Activated CD4-positive, CD25-positive, alpha-beta regulatory T cell treated with anti-CD3 and anti-CD28 coated beads, Interleukin-2, amount 50 U/mL, for 24 hours (primary cell): ENCODE results near the gene SEC61B.

Source experiments
- ATAC-seq, 2 donors: fragments of 150-1000 bp; cut with Tn5 transposase; one replicate each; pipeline ENCODE4 v1.10.0; 2021; ENCODE audit warnings: mild to moderate bottlenecking in 1 of 2, moderate library complexity in 1 of 2

SEC61B gene

DNA sequence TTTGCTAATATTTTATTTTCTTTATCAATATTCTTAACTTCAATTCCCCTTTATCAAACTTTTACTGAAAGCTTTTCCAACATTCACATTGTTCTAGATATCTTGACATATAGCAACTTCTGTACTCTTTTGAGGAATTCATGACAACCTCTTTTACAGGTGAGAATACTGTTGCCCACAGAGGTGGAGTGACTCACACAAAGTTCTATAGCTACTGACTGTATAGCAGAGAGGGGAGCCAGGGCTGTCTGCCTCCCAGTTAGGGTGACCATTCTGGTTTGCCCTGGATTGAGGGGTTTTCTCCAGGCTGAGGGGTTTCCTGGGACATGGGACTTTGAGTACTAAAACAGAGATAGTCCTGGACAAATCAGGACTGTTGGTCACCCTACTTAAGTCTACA lies 16.2 kb downstream of the SEC61B start:
- peak in 1 of 2 donors; percentile 48 for ATAC-seq

DNA sequence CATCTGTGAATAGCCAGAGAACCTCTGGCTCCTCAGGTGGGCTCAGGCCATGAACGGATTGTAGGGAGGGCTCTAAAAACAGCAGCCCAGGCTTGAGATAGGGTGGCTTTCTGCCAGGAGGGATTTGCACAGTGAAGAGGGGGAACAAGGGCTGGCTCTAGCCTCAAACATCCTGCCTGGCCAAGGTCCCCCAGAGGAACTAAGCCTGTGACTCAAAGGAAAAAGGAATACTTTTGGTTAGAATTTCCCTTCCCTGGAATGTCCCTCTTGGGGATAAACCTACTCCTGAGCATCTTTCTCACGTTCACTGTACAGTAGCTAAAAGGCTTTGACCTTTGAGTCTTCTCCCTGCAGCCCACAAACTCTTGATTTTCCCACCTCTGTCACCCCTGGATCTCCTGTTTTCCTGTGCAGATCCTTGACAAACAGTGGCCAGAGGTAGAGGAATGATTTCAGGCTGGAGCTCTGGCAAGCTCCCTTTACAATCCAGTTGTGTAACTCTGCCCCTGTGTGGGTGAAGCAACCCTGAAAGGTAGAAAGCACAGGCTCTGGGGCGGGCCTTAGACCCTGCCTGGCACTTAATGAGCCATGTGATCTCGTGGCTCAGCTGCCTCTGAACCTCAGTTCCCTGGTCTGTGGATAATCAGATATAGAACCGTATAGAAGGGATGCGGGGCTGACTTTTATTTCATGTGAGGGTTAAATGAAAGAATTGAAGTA lies 17.4 kb downstream of the SEC61B start:
- no peak for ATAC-seq

- no peak for ATAC-seq
Measured at GRCh38 chr9:99241106-99241505, 19.0 kb downstream of the SEC61B start.

DNA sequence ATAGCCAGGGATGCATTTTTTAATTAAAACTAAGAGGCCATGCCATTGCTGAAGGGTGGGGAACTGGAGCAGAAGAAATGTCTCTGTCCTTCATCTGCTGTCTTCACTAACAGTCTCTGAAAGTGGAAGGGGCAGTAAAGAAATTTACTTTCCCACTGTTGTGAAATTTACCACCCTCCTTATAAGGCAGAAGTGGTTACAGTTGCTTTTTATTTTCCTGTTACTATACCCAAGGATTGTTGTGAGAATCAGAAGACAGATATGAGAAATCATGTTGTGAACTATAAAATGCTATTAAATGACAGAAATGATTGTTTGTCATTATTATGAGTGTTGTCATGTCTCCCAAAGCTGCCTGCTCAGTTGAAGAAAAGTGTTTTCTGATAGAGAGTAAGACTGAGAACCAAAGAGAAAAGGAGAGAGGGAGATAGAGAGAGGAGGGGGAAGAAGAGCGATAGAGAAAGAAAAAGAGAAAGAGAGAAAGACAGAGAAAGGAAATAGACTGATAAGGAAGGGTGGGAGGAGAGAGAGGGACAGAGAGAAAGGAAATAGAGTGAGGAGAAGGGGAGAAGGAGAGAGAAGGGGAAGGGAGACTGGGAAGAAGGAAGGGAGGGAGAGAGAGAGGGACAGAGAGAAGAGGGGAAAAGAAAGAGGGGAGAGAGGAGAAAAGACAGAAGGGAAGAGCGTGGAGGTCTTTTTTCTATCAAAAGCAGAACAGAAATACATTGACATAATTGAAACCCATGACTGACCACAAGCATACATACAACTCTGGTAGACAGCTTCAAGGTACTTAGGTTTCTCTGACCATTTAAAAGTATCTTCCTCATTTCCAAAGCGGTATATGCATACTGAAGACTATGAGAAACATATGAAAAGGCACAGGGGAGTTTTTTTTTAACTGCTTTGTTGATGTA lies 22.5 kb downstream of the SEC61B start:
- ATAC-seq, result peak in 1 of 2 donors; percentile 36

- no peak for ATAC-seq
Measured at GRCh38 chr9:99249619-99250018, 27.5 kb downstream of the SEC61B start.

DNA sequence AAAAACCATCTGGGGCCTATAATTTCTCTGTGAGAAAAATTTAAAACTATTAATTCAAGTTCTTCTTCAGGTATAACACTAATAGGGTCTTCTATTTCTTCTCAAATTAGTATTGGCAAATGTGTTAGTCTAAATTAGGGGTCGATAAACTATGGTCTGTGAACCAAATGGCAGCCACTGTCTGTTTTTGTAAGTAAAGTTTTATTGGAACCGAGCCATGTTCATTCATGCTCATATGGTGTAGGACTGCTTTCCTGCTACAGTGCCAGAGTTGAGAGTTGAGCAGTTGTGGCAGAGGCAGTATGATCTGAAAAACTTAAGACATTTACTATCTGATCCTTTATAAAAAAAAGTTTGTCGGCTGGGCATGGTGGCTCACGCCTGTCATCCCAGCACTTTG lies 29.1 kb downstream of the SEC61B start:
- ATAC-seq, result no peak

- peak; percentile 63 to 64 for ATAC-seq
Measured at GRCh38 chr9:99253134-99253533, 31.1 kb downstream of the SEC61B start.

- ATAC-seq, result peak; percentile 83 to 91
Measured at GRCh38 chr9:99253772-99254431, 31.8 kb downstream of the SEC61B start.

DNA sequence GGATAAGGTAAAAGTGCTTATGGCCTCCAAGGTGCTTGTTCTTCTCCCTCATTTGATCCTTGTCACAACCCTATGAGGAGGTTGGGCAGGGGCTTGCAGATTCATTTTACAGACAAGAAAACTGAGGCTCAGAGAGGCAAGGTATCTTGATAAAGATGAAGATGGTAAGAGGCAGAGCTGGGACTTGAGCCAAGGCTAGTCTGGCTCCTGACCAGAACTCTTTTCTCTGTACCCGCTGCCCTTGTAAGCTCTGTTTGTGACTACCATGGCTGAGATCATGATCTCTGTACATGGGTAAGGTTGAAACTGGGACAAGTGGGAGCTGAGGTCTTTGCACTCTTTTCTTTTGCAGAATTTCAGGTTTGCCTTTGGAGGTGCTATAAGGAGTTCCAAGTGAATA lies 33.6 kb downstream of the SEC61B start:
- no peak for ATAC-seq

GRCh38 chr9:99257723-99258389 lies 35.8 kb downstream of the SEC61B start:
- ATAC-seq, result no peak

GRCh38 chr9:99259231-99259918 lies 37.3 kb downstream of the SEC61B start:
- peak; percentile 72 to 74 for ATAC-seq

DNA sequence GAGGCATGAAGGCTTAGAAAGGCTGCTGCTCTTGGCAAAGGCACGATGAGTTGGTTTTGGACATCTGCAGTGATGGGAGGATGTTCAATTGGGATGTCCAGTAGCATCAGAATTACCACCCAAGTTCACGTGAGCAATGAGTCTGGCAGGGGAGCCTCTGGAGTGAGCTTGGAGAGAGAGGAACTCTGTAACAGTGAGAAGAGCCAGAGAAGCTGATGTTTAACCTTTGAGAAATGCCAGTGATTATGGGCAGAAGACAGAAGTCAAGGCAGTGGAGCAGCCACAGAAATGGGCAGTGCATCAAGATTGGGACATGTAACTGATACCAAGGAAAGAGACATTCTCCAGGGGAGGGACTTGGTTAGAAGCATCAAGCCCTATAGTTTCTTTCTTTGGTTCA lies 39.8 kb downstream of the SEC61B start:
- no peak for ATAC-seq

- no peak for ATAC-seq
Measured at GRCh38 chr9:99262949-99263418, 40.9 kb downstream of the SEC61B start.

GRCh38 chr9:99264070-99264680 lies 42.1 kb downstream of the SEC61B start:
- ATAC-seq, result peak in 1 of 2 donors; percentile 7

GRCh38 chr9:99265691-99266090 lies 43.6 kb downstream of the SEC61B start:
- peak in 1 of 2 donors; percentile 24 for ATAC-seq

GRCh38 chr9:99266255-99267023 lies 44.4 kb downstream of the SEC61B start:
- peak; percentile 65 to 76 for ATAC-seq

DNA sequence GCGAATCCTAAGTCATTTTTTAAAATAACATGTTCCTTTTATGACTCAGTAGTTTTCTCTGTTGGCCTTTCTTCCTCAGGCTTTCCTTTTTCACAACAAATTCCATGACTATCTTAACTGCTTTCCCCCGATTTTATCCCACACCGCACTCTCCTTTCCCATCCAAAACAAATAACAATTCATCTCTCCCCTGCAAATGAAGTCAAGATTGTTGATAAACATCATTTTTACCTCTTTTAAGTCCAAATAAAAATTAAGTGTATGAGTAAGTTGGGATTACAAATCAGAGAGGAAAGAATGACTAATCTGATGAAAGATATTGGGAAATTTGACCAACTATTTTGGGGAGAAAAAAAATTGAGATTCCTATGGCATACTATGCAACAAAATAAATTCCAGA lies 47.3 kb downstream of the SEC61B start:
- ATAC-seq, result no peak

DNA sequence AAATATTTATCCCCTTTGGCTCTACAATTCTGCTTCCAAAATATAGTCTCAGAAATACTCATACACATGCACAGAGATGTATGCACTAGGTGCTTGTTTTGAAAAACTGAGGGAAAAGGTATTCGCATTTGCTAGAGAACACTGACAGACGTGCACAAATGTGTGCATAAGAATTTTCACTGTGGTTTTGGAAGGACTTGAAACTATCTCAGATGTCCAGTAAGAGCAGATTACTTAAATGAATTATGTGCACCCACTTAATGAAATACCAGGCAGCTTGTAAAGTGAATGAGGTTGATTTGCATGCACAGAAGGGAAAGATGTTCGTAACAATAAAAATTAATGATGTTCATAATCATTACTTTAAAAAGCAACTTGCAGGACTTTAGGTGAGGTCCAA lies 48.4 kb downstream of the SEC61B start:
- ATAC-seq, result no peak

GRCh38 chr9:99272836-99273235 lies 50.8 kb downstream of the SEC61B start:
- ATAC-seq, result no peak

- ATAC-seq, result no peak
Measured at GRCh38 chr9:99274016-99274415, 51.9 kb downstream of the SEC61B start.

GRCh38 chr9:99274495-99274894 lies 52.4 kb downstream of the SEC61B start:
- ATAC-seq, result no peak
